ENCODE results near the gene GOLGA8R.
"Not testable (repeated sequence)": the region's sequence is repeated elsewhere in the genome, so short reads cannot be mapped to it uniquely, and the experiment has no call there.

The GOLGA8R gene

GRCh38 chr15:30414160-30414559, at the start of gene GOLGA8R:
TSS of gene GOLGA8R (minus strand) at chr15:30414260. CDS start at chr15:30414162, 98 bp downstream.
- POLR2A ChIA-PET, CTCF ChIA-PET: not testable (repeated sequence)

DNA sequence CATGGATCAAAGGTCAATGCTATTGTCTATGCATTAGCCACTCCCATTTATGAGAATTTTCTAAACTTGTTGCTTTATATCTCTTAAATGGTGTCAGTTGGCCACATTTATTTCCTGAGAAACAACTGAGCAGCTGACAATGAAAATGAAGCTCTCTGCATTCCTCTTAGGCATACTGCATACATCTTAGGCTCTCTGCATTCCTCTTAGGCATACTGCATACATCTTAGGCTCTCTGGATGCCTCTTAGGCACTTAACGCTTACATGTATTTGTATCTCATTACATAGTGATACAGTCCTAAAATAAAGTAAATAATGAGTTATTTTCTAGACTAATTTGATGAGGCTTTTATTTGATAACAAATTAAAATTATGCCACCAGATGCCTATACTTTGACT, 49.8 kb upstream of the GOLGA8R start:
- CTCF ChIA-PET; POLR2A ChIA-PET; DNase-seq (ENCODE audit: extremely low spot score): not testable (repeated sequence)

More at GRCh38 chr15:30414160-30414559, at the start of gene GOLGA8R:
- DNase-seq (ENCODE audit: extremely low spot score) = not testable (repeated sequence)

GRCh38 chr15:30462176-30462575, 48.1 kb upstream of the GOLGA8R start:
- DNase-seq (ENCODE audit: extremely low spot score); CTCF ChIA-PET; POLR2A ChIA-PET: not testable (repeated sequence)

DNA sequence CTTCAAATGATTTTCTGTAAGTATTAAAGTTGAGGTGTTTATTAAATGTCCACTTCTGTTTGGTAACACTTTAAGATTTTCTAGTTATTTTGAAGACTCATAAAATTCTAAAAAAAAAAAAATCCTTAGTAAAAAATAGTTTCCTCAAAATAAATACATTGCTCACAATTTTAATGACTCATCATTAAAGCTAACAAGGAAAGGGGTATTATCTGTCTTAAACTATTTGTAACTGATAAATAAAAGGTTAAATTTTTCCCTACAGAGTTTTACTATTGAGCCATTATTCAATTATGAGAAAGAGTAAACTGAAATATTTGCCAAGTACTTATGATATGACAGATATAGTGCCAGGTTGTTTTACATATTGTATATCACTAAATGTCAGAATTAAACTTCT, 38.6 kb upstream of the GOLGA8R start:
- POLR2A ChIA-PET; CTCF ChIA-PET; DNase-seq (ENCODE audit: extremely low spot score): not testable (repeated sequence)

GRCh38 chr15:30438348-30438747, 24.3 kb upstream of the GOLGA8R start:
- POLR2A ChIA-PET; DNase-seq (ENCODE audit: extremely low spot score); CTCF ChIA-PET: not testable (repeated sequence)

- CTCF ChIA-PET; DNase-seq (ENCODE audit: extremely low spot score); POLR2A ChIA-PET: not testable (repeated sequence)
Measured at GRCh38 chr15:30435878-30436277, 21.8 kb upstream of the GOLGA8R start.

- CTCF ChIA-PET; DNase-seq (ENCODE audit: extremely low spot score); POLR2A ChIA-PET: not testable (repeated sequence)
Measured at GRCh38 chr15:30420723-30421122, 6.7 kb upstream of the GOLGA8R start.

- DNase-seq (ENCODE audit: extremely low spot score); CTCF ChIA-PET; POLR2A ChIA-PET: not testable (repeated sequence)
Measured at GRCh38 chr15:30407636-30408035, 6.4 kb downstream of the GOLGA8R start.

GRCh38 chr15:30398988-30399387, 15.1 kb downstream of the GOLGA8R start:
- DNase-seq (ENCODE audit: extremely low spot score); CTCF ChIA-PET; POLR2A ChIA-PET: not testable (repeated sequence)
- TF ChIP-seq, protein P1, sequence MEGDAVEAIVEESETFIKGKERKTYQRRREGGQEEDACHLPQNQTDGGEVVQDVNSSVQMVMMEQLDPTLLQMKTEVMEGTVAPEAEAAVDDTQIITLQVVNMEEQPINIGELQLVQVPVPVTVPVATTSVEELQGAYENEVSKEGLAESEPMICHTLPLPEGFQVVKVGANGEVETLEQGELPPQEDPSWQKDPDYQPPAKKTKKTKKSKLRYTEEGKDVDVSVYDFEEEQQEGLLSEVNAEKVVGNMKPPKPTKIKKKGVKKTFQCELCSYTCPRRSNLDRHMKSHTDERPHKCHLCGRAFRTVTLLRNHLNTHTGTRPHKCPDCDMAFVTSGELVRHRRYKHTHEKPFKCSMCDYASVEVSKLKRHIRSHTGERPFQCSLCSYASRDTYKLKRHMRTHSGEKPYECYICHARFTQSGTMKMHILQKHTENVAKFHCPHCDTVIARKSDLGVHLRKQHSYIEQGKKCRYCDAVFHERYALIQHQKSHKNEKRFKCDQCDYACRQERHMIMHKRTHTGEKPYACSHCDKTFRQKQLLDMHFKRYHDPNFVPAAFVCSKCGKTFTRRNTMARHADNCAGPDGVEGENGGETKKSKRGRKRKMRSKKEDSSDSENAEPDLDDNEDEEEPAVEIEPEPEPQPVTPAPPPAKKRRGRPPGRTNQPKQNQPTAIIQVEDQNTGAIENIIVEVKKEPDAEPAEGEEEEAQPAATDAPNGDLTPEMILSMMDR (IDR thresholded peaks at IDR 0.05; ENCODE audit: control extremely low read depth, extremely low read depth, low read depth, missing control alignments) = peak; percentile 7

GRCh38 chr15:30393664-30393991, 20.4 kb downstream of the GOLGA8R start:
- CTCF ChIA-PET; DNase-seq (ENCODE audit: extremely low spot score); POLR2A ChIA-PET: not testable (repeated sequence)

DNA sequence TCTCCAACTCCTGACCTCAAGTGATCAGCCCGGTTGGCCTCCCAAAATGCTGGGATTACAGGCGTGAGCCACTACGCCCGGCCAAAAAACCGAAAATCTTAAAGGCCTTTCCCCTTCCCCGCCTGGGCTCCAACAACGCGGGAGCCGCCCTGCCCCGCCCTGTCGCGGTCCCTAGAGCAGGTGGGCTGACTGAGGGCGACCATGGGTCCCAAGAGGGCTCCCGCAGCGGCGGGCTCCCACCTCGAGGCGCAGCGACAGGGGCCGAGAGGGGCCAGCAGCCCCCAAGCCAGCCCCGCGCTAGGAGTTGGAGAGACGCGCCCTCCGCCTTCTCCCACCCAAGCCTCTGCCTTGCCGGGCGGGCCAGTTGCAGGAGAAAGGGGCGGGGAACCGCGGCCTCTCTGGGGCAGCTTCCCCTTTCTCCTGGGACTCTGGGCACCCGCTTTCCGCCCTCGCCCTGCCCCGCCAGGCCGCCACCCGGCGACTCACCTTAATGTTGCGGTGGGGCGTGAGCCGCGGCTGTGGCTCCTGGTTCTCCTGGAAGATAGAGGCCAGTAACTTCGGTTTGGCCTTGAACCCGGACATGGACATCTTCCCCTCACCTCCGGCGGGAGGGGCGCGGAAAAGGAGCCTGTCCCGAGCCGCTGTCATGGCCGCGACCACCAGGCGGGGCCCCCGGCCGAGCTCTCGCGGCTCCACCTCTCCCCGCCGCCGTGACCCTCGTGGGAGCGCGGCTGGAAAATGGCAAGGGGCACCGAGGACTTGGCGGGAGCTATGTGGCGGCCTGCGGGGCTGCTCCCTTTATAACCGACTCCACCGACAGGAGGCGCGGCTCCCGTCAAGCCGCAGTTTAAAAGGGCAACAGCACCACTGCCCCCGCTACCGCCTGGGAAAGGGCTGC, 21.0 kb downstream of the GOLGA8R start, which contains the start of gene CHRFAM7A:
TSS of gene CHRFAM7A (minus strand) at position 775 of the 898 bp plus-strand sequence. CDS start 10,189 bp downstream, outside the sequence.
- DNase-seq (ENCODE audit: extremely low spot score); POLR2A ChIA-PET; CTCF ChIA-PET: not testable (repeated sequence)

GRCh38 chr15:30386318-30386887, 27.7 kb downstream of the GOLGA8R start:
- POLR2A ChIA-PET; CTCF ChIA-PET; DNase-seq (ENCODE audit: extremely low spot score): not testable (repeated sequence)

DNA sequence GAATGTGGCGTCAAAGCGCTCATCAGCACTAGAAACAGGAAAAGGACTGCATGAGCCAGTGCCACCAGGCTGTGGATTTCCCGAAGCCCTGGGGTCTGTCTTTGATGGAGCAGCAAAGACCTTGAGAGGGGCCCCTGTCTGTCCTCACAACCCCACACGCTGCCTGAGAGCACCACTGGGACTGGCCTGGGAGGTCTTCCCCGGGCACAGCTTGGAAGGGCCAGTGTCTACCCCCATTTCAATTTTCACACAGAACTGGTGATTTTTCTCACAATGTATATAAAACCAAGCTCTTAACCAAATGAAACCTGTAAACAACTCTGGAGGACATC, 37.0 kb downstream of the GOLGA8R start:
- CTCF ChIA-PET; POLR2A ChIA-PET; DNase-seq (ENCODE audit: extremely low spot score): not testable (repeated sequence)

DNA sequence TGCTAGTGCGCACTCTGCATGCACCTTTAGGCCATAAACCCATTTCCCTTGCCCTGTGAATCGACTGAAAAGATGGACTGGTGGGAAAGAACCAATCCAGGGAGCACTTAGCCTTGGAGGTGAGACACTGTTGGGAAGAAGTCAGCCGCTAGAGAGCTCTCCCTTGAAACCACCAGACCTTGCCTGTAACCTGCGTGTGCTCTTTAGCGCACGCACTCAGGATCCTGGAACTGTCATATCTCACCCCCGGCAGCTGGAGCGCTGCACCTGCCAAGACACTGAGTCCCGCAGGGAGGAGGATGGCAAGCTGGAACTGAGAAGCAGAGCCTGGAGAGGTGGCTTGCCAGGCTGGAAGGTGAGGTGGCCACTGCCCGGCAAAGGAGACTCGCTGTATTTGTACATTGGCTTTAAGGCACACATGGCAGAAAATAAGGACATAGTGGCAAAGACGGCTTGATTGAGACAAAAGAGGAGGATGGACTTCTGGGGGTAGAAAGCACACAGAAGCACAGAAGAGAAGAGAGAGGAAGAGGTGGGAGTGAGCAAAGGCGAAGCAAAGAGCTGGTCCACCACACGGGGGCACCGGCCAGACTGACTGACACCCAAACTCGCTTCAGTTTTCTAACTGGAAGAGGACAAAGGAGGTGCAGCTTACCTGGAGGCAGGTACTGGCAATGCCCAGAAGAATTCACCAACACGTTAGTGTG, 37.5 kb downstream of the GOLGA8R start:
- POLR2A ChIA-PET; CTCF ChIA-PET; DNase-seq (ENCODE audit: extremely low spot score): not testable (repeated sequence)

- POLR2A ChIA-PET; DNase-seq (ENCODE audit: extremely low spot score); CTCF ChIA-PET: not testable (repeated sequence)
Measured at GRCh38 chr15:30375872-30376271, 38.2 kb downstream of the GOLGA8R start.

DNA sequence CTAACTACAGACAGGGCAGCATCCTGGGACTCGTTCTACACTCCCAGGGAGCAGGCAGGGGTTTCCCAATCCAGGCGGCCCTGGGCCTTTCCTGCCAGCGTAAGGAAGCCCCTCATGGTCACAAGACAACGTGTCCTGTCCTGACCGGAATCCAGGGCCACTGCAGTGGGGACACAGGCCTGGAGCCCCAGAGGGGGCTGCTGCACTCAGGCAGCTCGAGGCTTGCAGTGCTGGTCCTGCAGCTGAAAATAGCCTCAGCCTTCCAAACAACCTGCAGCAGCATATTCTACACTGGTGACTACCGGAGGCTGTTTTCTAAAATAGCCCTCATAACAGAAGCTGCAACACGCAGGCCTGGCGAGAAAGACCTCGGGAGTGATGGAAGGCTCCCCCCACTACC, 39.2 kb downstream of the GOLGA8R start:
- POLR2A ChIA-PET; CTCF ChIA-PET; DNase-seq (ENCODE audit: extremely low spot score): not testable (repeated sequence)

GRCh38 chr15:30368271-30368670, 45.8 kb downstream of the GOLGA8R start:
- DNase-seq (ENCODE audit: extremely low spot score); POLR2A ChIA-PET; CTCF ChIA-PET: not testable (repeated sequence)

GRCh38 chr15:30367246-30367645, 46.8 kb downstream of the GOLGA8R start:
- CTCF ChIA-PET; POLR2A ChIA-PET; DNase-seq (ENCODE audit: extremely low spot score): not testable (repeated sequence)

All from GM10248 (cell line).